ENCODE measurements around the gene CYP4F11.
"Not testable (repeated sequence)": the region's sequence is repeated elsewhere in the genome, so short reads cannot be mapped to it uniquely, and the experiment has no call there.

Gene CYP4F11, protein sequence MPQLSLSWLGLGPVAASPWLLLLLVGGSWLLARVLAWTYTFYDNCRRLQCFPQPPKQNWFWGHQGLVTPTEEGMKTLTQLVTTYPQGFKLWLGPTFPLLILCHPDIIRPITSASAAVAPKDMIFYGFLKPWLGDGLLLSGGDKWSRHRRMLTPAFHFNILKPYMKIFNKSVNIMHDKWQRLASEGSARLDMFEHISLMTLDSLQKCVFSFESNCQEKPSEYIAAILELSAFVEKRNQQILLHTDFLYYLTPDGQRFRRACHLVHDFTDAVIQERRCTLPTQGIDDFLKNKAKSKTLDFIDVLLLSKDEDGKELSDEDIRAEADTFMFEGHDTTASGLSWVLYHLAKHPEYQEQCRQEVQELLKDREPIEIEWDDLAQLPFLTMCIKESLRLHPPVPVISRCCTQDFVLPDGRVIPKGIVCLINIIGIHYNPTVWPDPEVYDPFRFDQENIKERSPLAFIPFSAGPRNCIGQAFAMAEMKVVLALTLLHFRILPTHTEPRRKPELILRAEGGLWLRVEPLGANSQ

DNA sequence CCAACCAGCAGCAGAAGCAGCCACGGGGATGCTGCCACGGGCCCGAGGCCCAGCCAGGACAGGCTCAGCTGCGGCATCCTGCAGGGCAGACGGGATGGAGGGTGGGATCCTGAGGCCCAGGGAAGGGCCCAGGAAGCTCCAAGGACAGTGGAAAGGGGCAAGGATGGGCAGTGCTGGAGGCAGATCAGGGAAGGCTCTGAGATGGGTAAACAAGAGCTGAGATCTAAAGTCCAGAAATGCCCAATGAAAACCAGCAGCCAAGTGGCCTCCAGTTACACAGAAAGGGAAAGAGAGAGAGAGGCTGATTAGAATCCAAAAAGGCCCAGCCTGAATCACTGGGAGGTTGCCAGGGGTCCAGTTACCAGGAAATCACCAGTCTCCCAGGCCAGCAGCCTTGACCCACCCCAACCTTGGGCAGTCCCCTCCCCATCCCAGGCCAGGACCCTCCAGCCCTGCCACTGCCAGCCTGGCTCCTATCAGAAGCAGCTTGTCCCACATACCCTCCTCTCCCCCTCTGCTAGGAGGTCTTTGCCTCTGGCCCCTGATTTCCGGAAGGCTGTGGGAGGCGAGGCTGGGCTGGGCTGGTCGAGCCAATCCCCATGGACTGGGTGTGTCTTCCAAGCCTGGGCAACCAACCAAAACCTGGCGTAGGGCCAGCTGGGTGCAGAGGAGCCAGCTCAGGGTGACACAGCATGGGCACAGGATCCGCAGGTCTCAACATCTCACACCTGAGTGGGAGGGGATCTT, at the start of gene CYP4F11:
Gene CYP4F11 (minus strand): TSS at position 198 of the 747 bp plus-strand sequence. CDS start 121 bp downstream, at position 77.
- DNase-seq: no peak
- TF ChIP-seq GATA1 (IDR thresholded peaks at IDR 0.05; ENCODE audit: low read depth, low read length) (no peak), POLR2A (IDR thresholded peaks at IDR 0.05; ENCODE audit: low read length) (no peak)

DNA sequence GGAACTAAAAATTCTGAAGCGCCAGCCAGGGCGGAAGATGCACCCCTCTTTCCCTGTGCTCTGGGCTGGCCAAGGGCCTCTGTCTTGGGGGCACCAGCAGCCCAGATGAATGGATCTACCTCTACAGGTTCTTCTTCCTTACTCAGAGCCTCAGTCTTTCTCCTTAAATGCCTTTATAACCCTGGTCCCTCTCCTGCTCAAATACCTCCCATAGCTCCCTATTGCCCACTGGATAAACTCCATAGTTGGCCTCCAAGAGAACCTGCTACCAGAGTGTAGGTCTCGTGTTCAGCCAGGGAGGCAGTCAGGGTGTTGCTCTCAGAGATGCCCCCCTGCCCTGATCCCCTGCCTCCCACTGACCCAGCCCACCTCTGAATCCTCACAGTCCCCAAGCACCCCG, 45.0 kb upstream of the CYP4F11 start:
- TF ChIP-seq POLR2A (IDR thresholded peaks at IDR 0.05; ENCODE audit: low read length) (no peak), GATA1 (IDR thresholded peaks at IDR 0.05; ENCODE audit: low read depth, low read length) (no peak)
- no peak for DNase-seq

GRCh38 chr19:15977690-15978089, 43.4 kb upstream of the CYP4F11 start:
- no peak for DNase-seq
- TF ChIP-seq POLR2A (IDR thresholded peaks at IDR 0.05; ENCODE audit: low read length) (no peak), GATA1 (IDR thresholded peaks at IDR 0.05; ENCODE audit: low read depth, low read length) (no peak)

- TF ChIP-seq POLR2A (IDR thresholded peaks at IDR 0.05; ENCODE audit: low read length) (no peak), GATA1 (IDR thresholded peaks at IDR 0.05; ENCODE audit: low read depth, low read length) (no peak)
- no peak for DNase-seq
These were observed 42.7 kb upstream of the CYP4F11 start for GRCh38 chr19:15976836-15977689.

GRCh38 chr19:15974856-15975255, 40.5 kb upstream of the CYP4F11 start:
- no peak for DNase-seq
- no peak for TF ChIP-seq POLR2A (IDR thresholded peaks at IDR 0.05; ENCODE audit: low read length)
- no peak for TF ChIP-seq GATA1 (IDR thresholded peaks at IDR 0.05; ENCODE audit: low read depth, low read length)

DNA sequence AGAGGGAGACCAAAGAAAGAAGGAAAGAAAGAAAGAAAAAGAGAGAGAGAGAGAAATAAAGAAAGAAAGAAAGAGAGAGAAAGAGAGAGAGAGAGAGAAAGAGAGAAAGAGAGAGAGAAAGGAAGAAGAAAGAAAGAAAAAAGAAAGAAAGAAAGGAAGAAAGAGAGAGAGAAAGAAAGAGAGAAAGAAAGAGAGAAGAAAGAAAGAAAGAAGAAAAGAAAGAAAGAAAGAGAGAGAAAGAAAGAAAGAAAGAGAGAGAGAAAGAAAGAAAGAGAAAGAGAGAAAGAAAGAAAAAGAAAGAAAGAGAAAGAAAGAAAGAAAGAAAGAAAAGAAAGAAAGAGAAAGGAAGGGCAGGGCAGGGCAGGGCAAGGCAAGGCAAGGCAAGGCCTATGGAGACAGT, 37.7 kb upstream of the CYP4F11 start:
- not testable (repeated sequence) for DNase-seq

DNA sequence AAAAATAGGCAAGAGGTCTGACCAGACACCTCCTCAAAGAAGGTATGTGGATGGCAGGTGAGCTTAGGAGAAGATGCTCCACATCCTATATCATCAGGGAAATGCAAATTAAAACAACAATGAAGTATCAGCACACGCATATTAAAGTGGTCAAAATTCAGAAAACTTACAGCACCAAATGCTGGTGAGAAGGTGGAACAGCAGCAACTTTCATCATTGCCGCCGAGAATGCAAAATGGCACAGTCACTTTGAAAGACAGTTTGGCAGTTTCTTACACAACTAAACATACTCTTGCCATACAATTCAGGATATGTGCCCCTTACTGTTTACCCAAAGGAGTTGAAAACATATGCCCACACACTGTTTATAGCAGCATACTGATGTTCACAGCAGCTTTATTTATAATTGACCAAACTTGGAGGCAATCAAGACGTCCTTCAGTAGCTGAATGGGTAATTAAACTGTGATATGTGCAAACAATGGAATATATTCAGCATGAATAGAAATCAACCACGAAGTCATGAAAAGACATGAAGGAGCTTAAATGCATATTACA, 37.0 kb upstream of the CYP4F11 start:
- DNase-seq: no peak
- no peak for TF ChIP-seq GATA1 (IDR thresholded peaks at IDR 0.05; ENCODE audit: low read depth, low read length)

DNA sequence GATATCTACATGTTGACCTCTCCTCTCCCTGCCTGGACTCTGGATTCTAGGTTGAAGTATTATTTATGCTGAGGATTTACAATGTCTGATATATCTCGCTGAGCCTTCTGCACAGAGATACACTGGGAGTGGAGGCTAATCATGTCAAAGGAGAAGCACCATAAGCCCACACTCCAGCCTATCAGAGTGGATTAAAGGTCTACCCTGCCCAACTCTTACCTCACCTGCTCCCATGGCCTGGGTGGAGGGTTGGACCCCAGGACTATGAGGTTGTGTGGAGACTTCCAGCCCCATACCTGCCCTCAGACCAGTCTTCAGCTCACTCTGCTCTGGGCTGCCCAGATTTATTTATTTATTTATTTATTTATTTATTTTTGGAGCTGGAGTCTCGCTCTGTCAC, 29.9 kb upstream of the CYP4F11 start:
- no peak for TF ChIP-seq GATA1 (IDR thresholded peaks at IDR 0.05; ENCODE audit: low read depth, low read length)
- no peak for TF ChIP-seq POLR2A (IDR thresholded peaks at IDR 0.05; ENCODE audit: low read length)
- no peak for DNase-seq

DNA sequence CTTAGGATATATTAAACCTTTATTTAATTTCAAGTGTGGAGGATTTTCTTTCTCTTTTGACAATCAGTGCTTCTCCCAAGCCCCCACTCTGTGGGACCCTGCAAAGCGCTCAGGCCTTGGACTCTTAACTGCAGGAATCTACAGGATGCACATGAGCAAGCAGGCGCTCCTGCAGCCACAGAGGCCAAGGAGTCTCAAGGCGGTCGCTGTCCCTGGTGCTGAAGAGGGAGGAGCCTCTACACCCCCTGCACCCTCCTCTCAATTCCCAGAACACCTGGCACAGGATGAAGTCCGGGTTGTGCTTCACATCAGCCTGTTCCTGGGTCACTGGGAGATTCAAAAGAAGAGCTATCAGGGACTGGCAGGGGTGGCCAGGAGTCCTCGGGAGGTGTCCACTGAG, 28.0 kb upstream of the CYP4F11 start:
- no peak for DNase-seq
- TF ChIP-seq GATA1 (IDR thresholded peaks at IDR 0.05; ENCODE audit: low read depth, low read length): no peak
- TF ChIP-seq POLR2A (IDR thresholded peaks at IDR 0.05; ENCODE audit: low read length): no peak

GRCh38 chr19:15954820-15955219, 20.5 kb upstream of the CYP4F11 start:
- DNase-seq: no peak
- TF ChIP-seq POLR2A (IDR thresholded peaks at IDR 0.05; ENCODE audit: low read length) (no peak), GATA1 (IDR thresholded peaks at IDR 0.05; ENCODE audit: low read depth, low read length) (no peak)

- TF ChIP-seq GATA1 (IDR thresholded peaks at IDR 0.05; ENCODE audit: low read depth, low read length) (no peak), POLR2A (IDR thresholded peaks at IDR 0.05; ENCODE audit: low read length) (no peak)
- no peak for DNase-seq
These were observed 14.1 kb upstream of the CYP4F11 start, which contains the start of gene OR10H4 for GRCh38 chr19:15948223-15949058. TSS of gene OR10H4 (plus strand) at chr19:15949008. CDS start at chr19:15949008, 0 bp downstream.

DNA sequence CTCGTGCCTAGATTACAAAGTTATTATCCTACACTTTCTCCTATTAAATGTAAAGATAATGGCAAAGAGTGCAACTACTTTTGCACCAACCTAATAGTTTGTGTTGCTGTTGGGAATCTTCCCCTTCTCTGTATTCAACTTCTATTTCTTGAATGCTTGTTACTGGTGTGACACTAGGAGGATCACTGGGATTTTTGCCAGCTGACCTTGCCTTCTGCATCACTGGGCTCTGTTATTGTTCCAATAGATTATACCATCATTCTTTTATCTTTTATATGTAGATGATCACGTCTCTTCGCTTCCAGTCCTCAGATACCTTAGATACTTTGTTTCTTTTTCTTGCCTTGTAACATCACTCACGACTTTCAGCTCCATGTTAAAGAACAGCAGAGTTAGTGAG, 11.0 kb upstream of the CYP4F11 start:
- DNase-seq: no peak
- TF ChIP-seq GATA1 (IDR thresholded peaks at IDR 0.05; ENCODE audit: low read depth, low read length) (no peak), POLR2A (IDR thresholded peaks at IDR 0.05; ENCODE audit: low read length) (no peak)

DNA sequence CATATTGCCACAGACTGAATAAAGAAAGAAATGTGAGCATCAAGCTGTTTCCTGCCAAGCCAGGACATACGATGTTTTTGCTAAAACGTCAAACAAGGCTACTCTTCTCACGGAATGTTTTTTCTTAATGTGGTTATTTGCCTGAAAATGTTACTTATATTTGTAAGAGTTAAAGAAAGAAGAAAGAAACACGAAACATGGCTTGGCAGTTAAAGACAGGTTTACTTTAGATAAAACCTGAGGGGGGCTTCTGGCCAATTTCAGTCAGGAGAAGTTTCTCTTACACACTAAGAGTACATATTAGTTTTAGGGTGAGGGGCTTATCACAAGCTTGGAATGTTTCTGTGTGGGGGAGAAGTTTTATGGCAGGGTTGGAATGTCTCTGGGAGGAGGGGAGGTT, 10.1 kb upstream of the CYP4F11 start:
- no peak for DNase-seq
- TF ChIP-seq GATA1 (IDR thresholded peaks at IDR 0.05; ENCODE audit: low read depth, low read length) (no peak), POLR2A (IDR thresholded peaks at IDR 0.05; ENCODE audit: low read length) (no peak)
